ENCODE measurements around the gene HHEX. TPM values are rescaled to one million over a fixed set of nuclear protein-coding genes. Genes with fewer than 3 reads are reported as not detected.

HHEX gene
- total RNA-seq, 1 donor from 2014 or later = not detected

DNA sequence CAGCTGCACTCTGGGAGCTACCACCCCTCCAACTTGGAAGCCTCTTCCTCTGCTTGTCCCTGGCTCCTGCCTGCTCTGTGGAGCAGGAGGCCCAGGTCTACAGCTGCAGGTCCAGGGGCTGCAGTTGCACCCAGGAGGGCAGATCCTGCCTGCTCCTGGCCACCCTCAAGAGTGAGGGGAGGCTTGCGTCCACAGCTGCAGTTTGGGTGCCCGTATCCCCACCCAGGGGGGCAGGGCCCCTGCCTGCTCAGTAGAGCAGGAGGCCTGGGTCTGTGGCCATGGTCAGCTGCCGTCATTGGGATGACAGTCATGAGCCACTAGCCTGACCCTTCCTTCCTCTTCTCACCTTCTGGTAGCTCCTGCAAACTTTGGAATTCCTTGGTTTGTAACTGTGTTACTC, 25.1 kb downstream of the HHEX start:
- FAIRE-seq = no peak
- Mint-ChIP-seq H3K36me3 (ENCODE audit: low read depth, unreplicated experiment) (no peaks in the 10 kb centered on the region), H3K4me3 (ENCODE audit: unreplicated experiment) (no peak overlapping the region), H3K9me3 (ENCODE audit: unreplicated experiment) (peaks cover 4% of the 10 kb centered on the region), H3K27me3 (ENCODE audit: low read depth, unreplicated experiment) (peaks cover 4% of the 10 kb centered on the region), H3K4me1 (ENCODE audit: low read depth, unreplicated experiment) (peaks cover 8% of the 10 kb centered on the region), H3K27ac (ENCODE audit: unreplicated experiment) (no peak overlapping the region)
- Histone ChIP-seq H2AFZ (ENCODE audit: low read depth, low read length) (no peak overlapping the region), H3K4me3 (ENCODE audit: insufficient read depth, low read depth, low read length) (no peak overlapping the region), H3K27me3 (ENCODE audit: insufficient read depth, low read length) (no peaks in the 10 kb centered on the region), H3K36me3 (ENCODE audit: insufficient read depth, low read length) (no peaks in the 10 kb centered on the region), H3K9me3 (ENCODE audit: insufficient read depth, low read depth, low read length) (peaks cover 4% of the 10 kb centered on the region), H3K4me1 (ENCODE audit: insufficient read depth, low read length) (no peaks in the 10 kb centered on the region), H3K79me2 (ENCODE audit: insufficient read depth, low read length) (no peaks in the 10 kb centered on the region), H3K27ac (ENCODE audit: low read depth, low read length) (no peak overlapping the region), H3K4me2 (ENCODE audit: low read length) (no peak overlapping the region), H3K9ac (ENCODE audit: low read length) (no peak overlapping the region), H4K20me1 (ENCODE audit: insufficient read depth, low read length) (no peaks in the 10 kb centered on the region)
- TF ChIP-seq EZH2 (IDR thresholded peaks at IDR 0.05; ENCODE audit: insufficient read depth, low read length) = no peak
- DNase-seq (ENCODE audit: low read depth) = no peak

GRCh38 chr10:92719991-92720830, 30.5 kb downstream of the HHEX start:
- Histone ChIP-seq H3K4me2 (ENCODE audit: low read length) (no peak overlapping the region), H3K9ac (ENCODE audit: low read length) (no peak overlapping the region), H3K4me1 (ENCODE audit: insufficient read depth, low read length) (no peaks in the 10 kb centered on the region), H3K27ac (ENCODE audit: low read depth, low read length) (no peak overlapping the region), H3K36me3 (ENCODE audit: insufficient read depth, low read length) (no peaks in the 10 kb centered on the region), H4K20me1 (ENCODE audit: insufficient read depth, low read length) (no peaks in the 10 kb centered on the region), H2AFZ (ENCODE audit: low read depth, low read length) (no peak overlapping the region), H3K9me3 (ENCODE audit: insufficient read depth, low read depth, low read length) (no peaks in the 10 kb centered on the region), H3K27me3 (ENCODE audit: insufficient read depth, low read length) (peaks cover 6% of the 10 kb centered on the region), H3K4me3 (ENCODE audit: insufficient read depth, low read depth, low read length) (no peak overlapping the region), H3K79me2 (ENCODE audit: insufficient read depth, low read length) (no peaks in the 10 kb centered on the region)
- no peak for FAIRE-seq
- Mint-ChIP-seq H3K36me3 (ENCODE audit: low read depth, unreplicated experiment) (no peaks in the 10 kb centered on the region), H3K27me3 (ENCODE audit: low read depth, unreplicated experiment) (peaks cover 16% of the 10 kb centered on the region), H3K27ac (ENCODE audit: unreplicated experiment) (no peak overlapping the region), H3K9me3 (ENCODE audit: unreplicated experiment) (no peaks in the 10 kb centered on the region), H3K4me1 (ENCODE audit: low read depth, unreplicated experiment) (no peaks in the 10 kb centered on the region), H3K4me3 (ENCODE audit: unreplicated experiment) (no peak overlapping the region)
- TF ChIP-seq, protein P1, sequence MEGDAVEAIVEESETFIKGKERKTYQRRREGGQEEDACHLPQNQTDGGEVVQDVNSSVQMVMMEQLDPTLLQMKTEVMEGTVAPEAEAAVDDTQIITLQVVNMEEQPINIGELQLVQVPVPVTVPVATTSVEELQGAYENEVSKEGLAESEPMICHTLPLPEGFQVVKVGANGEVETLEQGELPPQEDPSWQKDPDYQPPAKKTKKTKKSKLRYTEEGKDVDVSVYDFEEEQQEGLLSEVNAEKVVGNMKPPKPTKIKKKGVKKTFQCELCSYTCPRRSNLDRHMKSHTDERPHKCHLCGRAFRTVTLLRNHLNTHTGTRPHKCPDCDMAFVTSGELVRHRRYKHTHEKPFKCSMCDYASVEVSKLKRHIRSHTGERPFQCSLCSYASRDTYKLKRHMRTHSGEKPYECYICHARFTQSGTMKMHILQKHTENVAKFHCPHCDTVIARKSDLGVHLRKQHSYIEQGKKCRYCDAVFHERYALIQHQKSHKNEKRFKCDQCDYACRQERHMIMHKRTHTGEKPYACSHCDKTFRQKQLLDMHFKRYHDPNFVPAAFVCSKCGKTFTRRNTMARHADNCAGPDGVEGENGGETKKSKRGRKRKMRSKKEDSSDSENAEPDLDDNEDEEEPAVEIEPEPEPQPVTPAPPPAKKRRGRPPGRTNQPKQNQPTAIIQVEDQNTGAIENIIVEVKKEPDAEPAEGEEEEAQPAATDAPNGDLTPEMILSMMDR (IDR thresholded peaks at IDR 0.05; ENCODE audit: insufficient read depth, low read depth, low read length) = no peak
- no peak for TF ChIP-seq EZH2 (IDR thresholded peaks at IDR 0.05; ENCODE audit: insufficient read depth, low read length)
- DNase-seq (ENCODE audit: low read depth) = no peak

DNA sequence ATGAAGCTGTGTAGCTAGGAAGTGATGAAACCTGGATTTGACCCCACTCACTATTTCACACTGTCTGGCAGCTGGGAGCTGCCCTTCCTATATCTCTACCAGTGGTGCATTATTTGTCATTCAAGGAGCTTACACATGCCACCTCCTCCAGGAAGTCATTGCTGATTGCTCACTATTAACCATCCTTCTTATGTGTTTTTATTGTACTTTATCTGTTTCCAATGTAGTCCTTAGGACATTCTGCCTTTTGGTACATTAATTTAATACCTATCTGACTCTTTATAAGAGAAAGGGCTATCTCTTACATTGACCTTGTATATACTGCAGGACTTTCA, 31.0 kb downstream of the HHEX start:
- no peak overlapping the region for H2AFZ ChIP-seq (ENCODE audit: low read depth, low read length)
- Mint-ChIP-seq H3K9me3 (ENCODE audit: unreplicated experiment) (no peaks in the 10 kb centered on the region), H3K27ac (ENCODE audit: unreplicated experiment) (no peak overlapping the region), H3K4me3 (ENCODE audit: unreplicated experiment) (no peak overlapping the region), H3K36me3 (ENCODE audit: low read depth, unreplicated experiment) (no peaks in the 10 kb centered on the region), H3K4me1 (ENCODE audit: low read depth, unreplicated experiment) (no peaks in the 10 kb centered on the region), H3K27me3 (ENCODE audit: low read depth, unreplicated experiment) (peaks cover 15% of the 10 kb centered on the region)
- no peak overlapping the region for H3K4me3 ChIP-seq (ENCODE audit: insufficient read depth, low read depth, low read length)
- no peak overlapping the region for H3K9ac ChIP-seq (ENCODE audit: low read length)
- TF ChIP-seq, protein P1 (IDR thresholded peaks at IDR 0.05; ENCODE audit: insufficient read depth, low read depth, low read length) = no peak
- TF ChIP-seq EZH2 (IDR thresholded peaks at IDR 0.05; ENCODE audit: insufficient read depth, low read length) = no peak
- H3K27ac ChIP-seq (ENCODE audit: low read depth, low read length) = no peak overlapping the region
- DNase-seq (ENCODE audit: low read depth) (no peak), FAIRE-seq (no peak)
- no peaks in the 10 kb centered on the region for H3K4me1 ChIP-seq (ENCODE audit: insufficient read depth, low read length)
- no peaks in the 10 kb centered on the region for H4K20me1 ChIP-seq (ENCODE audit: insufficient read depth, low read length)
- no peaks in the 10 kb centered on the region for H3K79me2 ChIP-seq (ENCODE audit: insufficient read depth, low read length)
- H3K9me3 ChIP-seq (ENCODE audit: insufficient read depth, low read depth, low read length) = no peaks in the 10 kb centered on the region
- no peaks in the 10 kb centered on the region for H3K36me3 ChIP-seq (ENCODE audit: insufficient read depth, low read length)
- H3K4me2 ChIP-seq (ENCODE audit: low read length) = no peak overlapping the region
- H3K27me3 ChIP-seq (ENCODE audit: insufficient read depth, low read length) = peaks cover 6% of the 10 kb centered on the region

Measured in astrocyte (in vitro differentiated cells and primary cell).